Measurements from ENCODE around the gene LRP8.

Gene LRP8

DNA sequence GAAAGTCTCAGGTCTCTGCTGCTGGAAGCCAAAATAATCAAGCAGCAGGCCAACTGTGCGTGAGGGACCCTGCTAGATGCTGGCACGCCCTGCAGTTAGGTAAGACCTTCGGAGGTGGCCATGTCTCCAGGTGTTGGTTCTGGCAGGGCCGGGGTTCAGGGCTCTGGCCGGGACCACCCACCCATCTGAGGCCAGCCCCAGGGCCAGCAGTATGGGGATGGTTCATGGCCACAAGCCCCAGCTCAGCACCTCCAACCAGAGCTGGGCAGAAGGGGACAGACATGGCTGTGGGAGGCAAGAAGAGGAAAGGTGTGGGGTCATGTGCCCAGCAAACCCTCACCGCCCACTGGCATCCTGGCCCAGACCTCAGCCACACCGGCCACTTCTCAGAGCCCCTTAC is 23.3 kb downstream of the LRP8 start:
- DNase-seq (ENCODE audit: low read depth in 2 of 2) = no peak

DNA sequence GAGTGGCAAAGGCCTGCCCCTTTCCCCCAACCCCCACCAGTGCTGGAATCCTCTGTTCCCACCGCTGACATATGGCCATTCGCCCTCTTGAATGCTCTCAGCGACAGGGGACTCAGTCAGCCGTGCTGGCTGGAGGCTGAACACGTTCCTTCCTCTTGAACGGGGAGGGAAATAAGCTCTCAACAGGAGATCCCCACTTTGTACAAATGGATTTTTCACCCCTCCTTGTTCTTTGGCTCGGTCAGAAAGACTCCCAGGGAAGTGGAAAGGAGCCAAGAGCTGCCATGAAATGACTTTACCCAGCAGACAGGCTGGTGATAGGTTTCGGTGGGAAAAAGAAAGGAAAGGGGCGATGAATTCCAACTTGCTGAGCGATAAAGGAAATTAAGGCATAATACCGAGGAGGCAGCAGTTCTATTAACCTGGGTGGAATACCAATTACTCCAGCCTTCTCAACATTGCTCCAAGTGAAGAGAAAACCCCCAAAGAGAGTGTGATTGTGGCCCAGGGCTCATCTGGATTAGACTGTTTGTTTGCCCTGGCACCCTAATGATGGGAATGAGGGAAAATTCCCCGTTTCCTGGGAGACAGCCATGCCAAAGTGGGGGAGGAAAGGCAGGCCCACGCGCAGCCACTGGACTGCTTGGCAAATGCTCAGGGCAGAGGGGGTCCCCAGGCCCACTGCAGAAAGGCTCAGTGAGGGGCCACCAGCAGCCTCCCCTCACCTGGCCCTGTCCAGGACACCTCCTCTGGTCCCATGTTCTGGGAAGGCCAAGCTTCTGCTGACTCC is 23.9 kb downstream of the LRP8 start:
- DNase-seq (ENCODE audit: low read depth in 2 of 2) = no peak

DNA sequence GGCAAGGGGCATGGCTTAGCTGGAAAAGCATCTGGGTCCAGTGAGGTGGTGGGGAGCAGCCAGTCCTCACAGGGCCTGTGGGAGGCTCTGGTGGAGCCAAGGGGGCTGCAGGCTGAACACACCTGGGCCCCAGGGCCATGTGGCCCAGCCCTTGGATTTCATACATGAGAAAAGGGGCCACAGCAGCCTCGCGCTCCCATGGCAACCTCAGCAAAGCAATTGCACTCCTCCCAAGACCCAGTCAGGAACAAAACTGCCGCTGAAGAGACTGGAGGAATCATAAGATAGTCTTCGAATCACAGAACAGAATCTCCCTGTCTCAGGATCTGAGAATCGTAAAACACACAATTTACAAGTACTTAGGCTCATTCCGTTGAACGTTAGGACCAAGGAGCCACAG is 24.6 kb downstream of the LRP8 start:
- no peak for DNase-seq (ENCODE audit: low read depth in 2 of 2)

DNA sequence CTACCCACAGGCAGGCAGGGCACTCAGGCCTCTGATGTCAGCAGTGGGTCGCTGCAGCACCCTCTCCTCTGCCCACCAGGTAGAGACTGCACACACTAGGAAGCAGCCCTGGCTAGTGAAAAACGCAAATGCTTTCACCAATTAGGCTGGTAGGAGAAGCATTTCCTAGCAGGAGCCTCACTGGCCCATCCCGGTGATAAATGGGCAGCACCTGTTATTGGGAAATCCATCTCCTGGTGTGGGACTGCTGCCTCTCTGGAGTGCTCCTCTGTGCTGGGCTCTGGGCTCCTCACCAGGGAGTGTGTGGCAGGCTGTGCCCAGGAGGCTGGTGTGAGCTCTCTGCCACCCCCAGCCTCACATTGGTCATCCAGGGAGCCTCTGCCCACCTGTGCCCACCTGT is 28.6 kb downstream of the LRP8 start:
- DNase-seq (ENCODE audit: low read depth in 2 of 2) = no peak

DNA sequence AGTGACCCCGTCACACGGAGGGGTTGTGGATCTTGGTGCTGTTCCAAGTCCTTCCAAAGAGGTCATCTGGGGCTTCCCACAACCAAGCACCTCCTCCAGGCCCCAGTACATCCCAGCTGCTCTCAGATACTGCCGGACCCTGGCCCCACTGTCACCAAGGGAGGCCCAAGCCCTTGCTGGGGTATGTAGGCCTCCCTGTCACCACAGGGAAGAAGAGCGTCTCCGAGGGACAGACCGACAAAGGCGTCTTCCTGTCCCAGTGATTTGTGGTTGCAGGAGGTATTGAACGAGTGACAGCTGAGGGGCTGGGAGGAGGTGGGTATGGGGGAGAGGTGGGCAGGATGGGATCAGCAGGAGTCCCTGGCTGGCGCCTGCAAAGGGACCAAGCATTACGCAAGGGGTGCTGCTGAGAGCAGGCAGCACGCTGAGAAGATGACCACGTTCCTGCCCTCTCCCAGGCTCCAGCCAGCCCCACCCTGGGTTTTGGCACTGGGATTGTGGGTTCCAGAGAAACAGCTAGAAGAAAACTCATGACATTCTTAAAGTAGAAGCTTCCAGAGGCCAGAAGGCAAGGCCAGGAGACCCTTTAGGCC is 29.7 kb downstream of the LRP8 start:
- DNase-seq (ENCODE audit: low read depth in 2 of 2) = no peak

DNA sequence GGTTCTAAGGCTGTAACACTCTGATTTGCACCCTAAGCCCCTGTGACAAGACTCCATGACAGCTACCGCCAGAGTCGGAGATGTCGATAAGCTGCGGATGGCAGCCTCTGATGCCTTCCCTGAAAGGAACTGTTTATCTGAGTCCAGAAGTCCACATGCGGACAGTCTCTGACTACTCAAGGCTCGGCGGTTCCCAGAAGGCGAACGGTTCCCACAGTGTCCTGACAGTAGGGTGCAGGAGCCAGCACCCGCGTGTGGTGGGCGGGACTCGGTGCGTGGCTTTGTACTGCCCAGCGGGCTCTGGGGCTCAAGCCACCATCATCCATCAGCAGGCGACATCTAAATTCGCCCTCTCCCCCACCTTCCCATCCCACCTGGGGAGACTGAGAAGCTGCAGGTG is 30.7 kb downstream of the LRP8 start:
- no peak for DNase-seq (ENCODE audit: low read depth in 2 of 2)

DNA sequence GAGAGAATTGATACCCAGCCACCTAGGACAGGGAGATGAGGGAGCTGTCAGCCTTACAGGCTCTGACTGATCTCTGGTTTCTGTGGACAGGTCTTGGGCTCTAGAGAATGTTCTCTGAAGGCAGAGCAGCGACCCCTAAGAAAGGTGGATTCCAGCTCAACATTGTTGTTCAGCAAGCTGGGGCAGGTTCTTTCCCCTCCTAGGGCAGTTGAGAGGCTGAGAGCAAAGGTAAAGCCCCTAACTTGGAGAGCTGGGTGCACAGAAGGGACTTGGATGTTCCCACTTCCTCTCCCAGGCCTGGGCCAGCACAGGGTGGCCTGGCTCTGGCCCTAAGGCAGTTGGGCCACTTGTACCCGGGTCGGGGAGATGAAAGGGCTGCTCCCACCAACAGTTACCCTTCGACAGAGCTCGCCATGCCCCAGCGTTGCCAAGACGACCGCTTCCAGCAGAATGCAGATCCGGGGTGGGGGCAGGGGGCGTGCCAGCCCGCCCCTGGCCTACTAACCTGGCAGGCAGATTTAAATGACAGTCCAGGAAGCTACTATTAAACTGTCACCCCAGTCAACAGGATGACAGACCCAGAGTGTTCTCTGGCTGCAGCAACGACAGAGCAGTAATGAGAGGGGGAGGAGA is 31.6 kb downstream of the LRP8 start:
- DNase-seq (ENCODE audit: low read depth in 2 of 2) = no peak

DNA sequence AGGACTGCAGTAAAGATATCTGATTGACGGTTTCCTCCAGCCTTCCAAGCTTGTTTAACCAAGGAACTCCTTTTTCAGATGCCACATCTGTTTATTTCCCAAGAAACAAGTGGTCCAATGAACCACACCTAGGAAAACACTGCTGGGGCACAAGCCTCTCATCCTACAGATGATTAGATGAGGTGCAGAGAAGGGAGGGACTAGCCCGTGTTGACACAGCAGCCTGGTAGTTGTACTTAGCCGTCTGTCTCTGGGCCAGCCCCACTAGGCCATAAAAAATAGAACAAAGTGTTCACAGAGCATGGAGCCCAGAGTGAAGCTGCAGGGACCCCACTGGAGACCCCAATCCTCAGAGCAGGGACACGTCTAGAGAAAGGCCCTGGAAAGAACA is 32.1 kb downstream of the LRP8 start:
- DNase-seq (ENCODE audit: low read depth in 2 of 2) = no peak

DNA sequence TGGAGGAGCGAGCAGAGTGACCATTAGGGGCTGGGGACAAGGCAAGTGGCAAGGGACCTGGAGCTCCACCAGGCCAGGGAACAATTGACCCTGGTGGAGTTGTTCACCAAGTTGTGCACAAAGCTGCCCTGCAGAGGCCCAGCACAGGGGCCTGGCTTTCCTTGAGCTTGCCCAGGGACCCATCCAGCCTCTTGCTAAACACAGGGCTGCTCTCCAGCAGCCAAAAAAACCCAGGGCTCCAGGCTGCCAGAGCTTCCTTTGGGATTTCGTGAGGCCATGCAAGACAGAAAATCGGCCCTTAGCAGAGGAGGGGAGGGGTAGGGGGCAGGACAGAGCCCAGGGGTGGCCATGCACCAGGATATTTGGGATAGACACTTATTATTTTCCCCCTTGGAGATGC is 32.6 kb downstream of the LRP8 start:
- DNase-seq (ENCODE audit: low read depth in 2 of 2) = no peak

DNA sequence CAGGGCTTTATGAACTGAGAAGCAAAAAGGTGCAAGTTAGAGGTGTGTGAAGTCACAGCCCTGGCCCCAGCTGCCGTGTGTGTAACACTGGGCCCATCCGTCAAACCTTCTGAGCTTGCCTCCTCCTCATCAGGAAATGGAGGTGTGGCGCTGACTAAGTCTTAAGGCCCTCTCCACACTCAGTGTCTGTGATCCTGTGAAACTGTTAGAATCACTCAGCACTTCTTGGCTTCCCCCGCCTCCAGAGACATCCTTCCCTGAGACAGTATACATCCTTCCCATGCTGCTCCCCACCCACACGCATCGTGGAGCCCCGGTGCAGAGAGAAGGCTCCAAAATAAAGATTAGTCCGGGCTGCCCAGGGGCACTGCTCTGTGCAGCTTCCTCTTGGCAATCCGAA is 33.3 kb downstream of the LRP8 start:
- DNase-seq (ENCODE audit: low read depth in 2 of 2) = peak; percentile 36 to 50

DNA sequence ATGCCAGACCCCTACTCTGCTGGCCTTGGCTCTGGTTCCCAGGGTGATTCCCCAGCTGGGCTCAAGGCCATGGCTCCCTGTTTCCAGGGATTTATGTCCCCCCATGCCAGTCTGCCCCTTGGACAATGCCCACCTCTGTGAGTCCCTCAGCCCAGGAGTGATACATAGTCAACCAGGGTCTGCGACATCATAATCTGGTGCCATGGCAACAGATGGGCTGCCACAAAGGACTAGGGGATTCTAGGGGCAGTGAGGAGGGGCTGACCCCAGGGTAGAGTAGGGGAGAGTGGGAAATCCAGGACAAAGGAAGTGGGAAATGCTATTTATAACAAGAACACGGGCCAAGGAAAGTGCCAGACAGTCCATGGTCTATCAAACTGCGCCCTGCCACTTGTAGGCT is 33.8 kb downstream of the LRP8 start:
- DNase-seq (ENCODE audit: low read depth in 2 of 2) = no peak

DNA sequence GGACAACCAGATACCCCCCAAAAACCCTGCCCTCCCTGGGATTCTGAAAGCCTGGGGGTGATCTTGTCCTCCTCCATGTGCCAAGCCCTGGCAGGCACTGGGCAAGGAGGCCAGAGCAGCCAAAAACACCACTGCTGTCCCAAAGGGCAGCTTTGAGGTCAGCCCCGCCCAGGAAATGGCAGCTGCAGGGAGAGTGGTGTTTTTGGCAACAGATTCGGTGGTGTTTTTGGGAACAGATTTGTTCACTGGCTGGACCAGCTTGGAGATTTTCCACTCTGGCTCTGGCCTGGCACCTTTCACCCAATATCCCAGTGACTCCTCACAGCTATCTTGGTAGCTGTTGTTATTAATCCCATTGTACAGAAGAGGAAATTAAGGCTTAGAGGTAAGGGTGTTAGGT is 34.7 kb downstream of the LRP8 start:
- DNase-seq (ENCODE audit: low read depth in 2 of 2) = no peak

DNA sequence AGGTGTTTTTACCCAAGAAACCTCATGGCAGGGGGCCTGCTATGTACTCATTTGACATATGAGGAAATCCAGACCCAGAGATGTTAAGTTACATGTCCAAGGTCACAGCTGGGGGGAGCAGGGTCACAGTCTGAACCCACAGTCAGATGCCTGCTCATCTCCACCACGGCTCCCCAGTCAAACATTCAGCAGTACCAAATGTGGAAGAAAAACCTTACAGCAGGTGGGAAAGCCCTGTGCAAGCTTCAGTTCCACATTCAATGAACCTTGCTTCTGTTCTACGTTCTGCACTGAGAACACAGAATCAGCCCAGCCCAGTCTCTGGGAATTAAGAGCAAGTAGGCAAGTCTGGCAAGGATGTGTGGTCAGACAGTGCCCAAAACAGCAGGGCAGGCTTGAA is 35.2 kb downstream of the LRP8 start:
- no peak for DNase-seq (ENCODE audit: low read depth in 2 of 2)

DNA sequence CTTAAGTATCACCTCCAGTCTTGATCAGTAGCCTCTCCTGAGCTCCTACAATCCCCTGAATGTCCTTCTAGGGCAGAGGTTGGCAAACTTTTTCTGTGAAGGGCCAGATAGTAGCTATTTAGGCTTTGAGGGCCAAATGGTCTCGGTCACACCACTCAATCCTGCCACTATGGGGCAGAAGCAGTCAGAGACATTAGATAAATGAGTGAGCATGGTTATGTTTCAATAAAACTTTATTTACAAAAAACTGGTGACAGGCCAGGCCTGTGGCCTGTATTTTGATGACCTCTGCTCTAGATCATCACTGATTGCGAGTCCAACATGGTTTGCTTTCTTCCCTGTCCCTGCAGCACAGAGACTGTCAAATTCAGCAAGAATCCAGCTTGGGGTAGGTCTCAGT is 36.3 kb downstream of the LRP8 start:
- no peak for DNase-seq (ENCODE audit: low read depth in 2 of 2)

DNA sequence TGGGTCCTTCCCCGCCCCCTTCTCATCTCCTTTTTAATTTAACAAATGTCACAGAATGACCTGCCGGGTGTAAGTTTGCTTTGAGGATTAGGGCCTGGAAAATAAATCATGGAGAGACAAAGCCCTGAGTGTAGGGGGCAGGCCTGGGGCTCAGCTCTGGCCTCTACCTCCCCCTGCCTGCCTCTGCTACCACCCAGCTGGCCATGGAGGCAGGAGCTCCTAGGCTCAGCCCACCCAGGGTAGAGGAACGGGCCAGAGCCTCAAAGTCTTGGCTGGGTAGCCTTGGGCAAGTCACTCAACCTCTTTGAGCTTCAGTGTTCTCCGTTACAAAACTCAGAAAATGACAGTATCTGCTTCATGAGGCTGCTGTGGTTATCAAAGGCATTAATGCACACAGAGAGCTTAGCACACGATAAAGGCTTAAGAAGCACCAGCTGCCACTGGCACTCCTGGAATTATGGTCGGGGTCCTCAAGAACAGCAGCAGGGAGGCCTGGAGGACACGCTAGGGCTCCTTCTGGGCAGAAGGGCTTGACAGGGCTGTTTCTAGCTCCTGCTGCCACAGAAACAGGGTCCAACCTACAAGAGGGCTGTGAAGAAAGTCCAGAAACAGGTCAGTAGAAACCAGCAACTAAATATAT is 39.0 kb downstream of the LRP8 start:
- no peak for DNase-seq (ENCODE audit: low read depth in 2 of 2)

DNA sequence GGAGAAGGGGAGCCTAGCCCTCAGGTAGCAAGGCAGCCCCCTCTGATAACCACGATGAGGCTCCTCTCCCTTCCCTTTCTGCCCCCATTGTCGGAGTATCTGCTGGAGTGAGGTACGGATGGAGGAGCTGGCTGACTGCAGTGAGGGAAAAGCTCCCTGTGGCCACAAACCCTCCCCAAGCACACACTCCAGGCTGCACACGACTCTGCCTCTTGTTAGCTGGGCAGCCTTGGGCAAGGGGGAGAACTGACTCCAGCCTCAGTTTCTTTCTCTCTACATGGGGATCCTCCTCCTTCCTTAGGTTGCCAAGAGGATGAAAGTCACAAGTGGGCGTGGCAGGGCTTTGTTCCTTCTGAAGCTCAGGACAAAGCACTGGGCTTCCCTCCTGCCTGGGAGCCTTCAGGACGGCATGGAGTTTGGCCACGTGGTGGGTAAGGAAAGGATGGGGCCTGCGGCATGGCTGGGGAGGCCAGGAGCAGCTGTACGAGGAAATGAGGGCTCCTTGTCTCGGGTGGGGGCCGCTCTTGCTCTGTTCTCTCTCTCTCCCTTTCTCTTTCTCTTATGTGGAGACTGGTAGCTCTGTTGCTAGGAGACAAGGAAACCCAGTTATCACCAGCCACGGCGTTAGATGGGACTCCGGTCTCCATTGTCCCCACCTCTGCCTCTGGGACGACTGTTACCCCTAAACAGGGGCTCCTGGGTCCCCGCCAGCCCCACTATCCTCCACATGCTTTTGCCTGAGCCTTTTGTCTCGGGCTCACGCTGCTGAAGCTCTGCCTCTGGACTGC is 39.7 kb downstream of the LRP8 start:
- DNase-seq (ENCODE audit: low read depth in 2 of 2) = no peak

DNA sequence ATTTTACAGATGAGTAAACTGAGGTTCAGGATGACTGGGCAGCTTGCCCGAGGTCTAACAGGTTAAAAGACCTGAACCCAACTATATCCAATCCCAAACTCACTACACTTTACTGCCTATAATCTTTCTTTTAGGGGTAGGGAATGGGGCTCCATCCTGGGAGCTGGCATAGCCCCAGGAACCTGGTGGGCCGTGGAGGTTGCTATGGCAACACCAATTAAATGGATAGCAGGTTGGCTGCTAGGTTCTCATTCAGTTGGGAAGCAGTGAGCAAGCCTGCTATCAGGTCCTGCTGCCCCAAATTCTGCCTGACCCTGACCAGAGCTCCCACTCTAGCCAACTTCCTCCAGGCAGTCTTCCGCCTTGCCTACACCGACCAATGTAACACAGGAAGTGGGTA is 40.9 kb downstream of the LRP8 start:
- DNase-seq (ENCODE audit: low read depth in 2 of 2) = no peak

DNA sequence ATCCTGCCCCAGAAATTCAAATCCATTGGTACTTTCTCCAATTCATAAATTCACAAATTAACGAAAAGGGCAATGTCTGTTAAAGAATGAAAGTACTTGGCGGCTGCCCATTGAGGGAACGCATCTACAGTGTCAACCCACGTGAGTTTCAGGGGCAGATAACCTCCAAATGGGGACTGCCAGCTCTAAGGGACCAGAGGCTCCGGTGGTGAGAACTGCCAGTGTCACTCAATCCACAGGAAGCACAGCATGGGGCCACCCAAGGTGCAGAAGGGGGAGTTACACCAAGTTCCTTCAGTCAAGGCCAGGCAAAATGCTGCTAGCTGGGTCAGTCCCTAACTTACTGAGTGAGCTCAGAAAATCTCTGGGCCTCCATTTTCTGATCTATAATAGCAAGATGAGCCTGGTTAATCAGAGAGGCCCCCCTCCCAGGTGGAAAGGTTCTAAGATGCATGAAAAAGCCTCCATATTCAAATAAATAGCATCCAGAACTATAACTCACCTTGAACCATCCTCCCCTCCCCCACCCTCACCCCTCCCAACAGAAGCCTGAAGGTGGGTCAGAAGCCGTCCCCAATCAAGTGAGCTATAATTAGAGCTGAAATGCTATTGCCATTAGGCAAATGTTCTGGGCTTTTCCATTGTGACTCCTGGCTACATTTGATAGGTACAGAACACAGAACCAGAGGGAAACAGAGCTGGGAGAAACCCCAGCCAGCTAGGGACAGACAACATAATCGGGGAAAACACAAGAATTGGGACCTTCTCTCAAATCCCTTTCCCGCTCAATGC is 41.7 kb downstream of the LRP8 start:
- DNase-seq (ENCODE audit: low read depth in 2 of 2) = no peak

DNA sequence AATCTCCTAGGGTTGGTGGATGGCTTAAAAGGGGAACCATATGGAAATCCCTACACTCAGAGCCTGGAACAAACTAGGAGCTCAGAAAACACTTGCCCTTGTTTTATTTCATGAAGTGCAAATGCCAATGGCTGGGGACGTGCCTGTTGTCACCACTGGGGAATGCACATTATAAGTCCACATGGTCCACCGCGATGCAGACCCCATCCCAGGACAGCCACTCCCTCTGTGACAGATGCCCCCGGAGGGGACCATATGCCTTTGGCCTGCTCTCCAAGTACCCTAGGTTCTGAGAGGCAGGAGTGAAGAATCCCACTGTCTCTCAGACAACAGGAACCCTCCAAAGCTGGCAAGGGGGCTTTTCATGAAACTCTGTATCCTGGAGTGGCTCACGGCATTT is 42.3 kb downstream of the LRP8 start:
- DNase-seq (ENCODE audit: low read depth in 2 of 2) = no peak

DNA sequence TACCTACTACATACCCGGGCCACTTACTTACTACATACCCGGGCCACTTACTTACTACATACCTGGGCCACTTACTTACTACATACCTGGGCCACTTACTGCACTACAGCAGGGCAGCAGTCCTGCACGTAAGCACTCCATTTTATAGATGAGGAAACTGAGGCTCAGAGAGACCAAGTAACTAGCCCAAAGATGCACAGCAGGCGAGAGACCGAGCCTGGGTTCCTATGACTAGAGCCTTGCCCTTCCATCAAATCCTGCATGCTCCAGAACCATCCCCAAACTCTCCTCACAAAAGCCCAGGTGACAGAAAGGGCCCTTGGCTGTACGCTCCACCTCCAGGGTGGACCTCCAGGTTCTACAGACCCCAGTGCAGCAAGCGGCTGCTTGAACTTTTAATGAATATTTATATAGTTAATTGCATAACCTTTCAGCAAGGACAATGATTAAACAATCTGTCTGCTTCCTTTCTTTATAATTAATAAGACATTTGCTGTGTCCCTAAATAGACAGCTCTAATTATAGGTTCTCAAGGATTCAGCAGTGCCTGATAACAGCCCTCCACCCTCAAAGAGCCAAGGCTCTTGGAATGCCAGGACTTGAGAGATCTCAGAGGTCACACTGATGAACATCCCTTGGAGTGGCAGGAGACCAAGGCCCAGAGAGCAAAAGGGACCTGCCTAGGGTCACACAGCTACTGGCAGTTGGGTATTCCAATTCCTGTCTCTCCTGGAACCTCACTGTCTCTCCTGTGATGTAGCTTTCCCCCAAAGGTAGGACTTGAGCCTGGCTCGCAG is 43.4 kb downstream of the LRP8 start:
- no peak for DNase-seq (ENCODE audit: low read depth in 2 of 2)

Data from stimulated activated CD4-positive, alpha-beta T cell treated with anti-CD3 and anti-CD28 coated beads, Interleukin-15, amount 100 ng/mL, for 48 hours (primary cell).